PFSK-1 (cell line): ENCODE data around the gene RXFP1.

ENCODE experiments used
- FOXP2 ChIP-seq: optimal IDR thresholded peaks from 2 replicates; pipeline ENCODE3; 2011; ENCODE audit warnings: borderline replicate concordance, control low read depth, inconsistent platforms; ENCODE audit not compliant: insufficient read depth; ENCODE audit errors: extremely low read length, extremely low read depth
- POLR2AphosphoS5 ChIP-seq: IDR thresholded peaks from 2 replicates; pipeline ENCODE4 v1.6.1; 2012; ENCODE audit warnings: low read depth, mild to moderate bottlenecking, control low read depth, low read length, moderate library complexity
- SIN3A ChIP-seq: IDR thresholded peaks from 2 replicates; pipeline ENCODE4 v1.6.1; 2012; ENCODE audit warnings: mild to moderate bottlenecking, low read length, moderate library complexity, borderline replicate concordance; ENCODE audit not compliant: insufficient read depth
- TAF1 ChIP-seq: IDR thresholded peaks from 2 replicates; pipeline ENCODE4 v1.6.1; 2012; ENCODE audit warnings: low read length, control low read depth, borderline replicate concordance; ENCODE audit not compliant: insufficient read depth
- TF ChIP-seq, protein P1 (sequence below), 2 experiments: IDR thresholded peaks; 2 replicates each; pipeline versions ENCODE4 v1.6.1 to v1.8.0; 2011 to 2012; ENCODE audit warnings: low read depth in 2 of 2, low read length in 2 of 2, control low read depth in 1 of 2, inconsistent platforms in 1 of 2, mild to moderate bottlenecking in 1 of 2, moderate library complexity in 1 of 2; ENCODE audit not compliant: insufficient read depth in 1 of 2

Gene RXFP1

DNA sequence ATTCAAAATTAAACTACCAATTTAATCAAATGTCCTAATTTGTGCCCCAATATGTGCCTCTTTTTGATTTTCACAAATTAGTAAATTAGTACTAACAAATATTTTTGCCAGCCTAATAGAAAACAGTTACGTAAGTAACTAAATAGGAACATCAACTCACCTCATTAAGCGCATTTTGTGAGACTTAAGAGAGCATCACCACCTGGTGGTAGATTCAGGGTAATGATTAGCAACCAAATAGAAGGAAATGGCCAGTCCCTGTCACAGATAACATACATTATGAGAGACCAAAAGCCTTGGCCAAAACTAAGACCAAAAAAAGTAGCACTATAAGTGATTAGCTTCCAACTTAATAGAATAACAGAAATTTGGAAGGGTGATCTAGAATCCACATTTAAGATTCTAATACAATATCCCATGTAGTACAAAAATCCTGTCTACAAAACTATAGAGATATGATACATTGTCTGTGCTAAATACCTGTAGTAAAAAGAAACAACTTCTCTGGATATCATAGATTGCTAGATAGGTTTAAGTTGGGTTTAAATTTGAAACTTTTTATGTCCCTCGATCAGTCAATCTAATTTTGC lies 103.3 kb downstream of the RXFP1 start:
- no peak for TF ChIP-seq FOXP2
- TF ChIP-seq, protein P1, sequence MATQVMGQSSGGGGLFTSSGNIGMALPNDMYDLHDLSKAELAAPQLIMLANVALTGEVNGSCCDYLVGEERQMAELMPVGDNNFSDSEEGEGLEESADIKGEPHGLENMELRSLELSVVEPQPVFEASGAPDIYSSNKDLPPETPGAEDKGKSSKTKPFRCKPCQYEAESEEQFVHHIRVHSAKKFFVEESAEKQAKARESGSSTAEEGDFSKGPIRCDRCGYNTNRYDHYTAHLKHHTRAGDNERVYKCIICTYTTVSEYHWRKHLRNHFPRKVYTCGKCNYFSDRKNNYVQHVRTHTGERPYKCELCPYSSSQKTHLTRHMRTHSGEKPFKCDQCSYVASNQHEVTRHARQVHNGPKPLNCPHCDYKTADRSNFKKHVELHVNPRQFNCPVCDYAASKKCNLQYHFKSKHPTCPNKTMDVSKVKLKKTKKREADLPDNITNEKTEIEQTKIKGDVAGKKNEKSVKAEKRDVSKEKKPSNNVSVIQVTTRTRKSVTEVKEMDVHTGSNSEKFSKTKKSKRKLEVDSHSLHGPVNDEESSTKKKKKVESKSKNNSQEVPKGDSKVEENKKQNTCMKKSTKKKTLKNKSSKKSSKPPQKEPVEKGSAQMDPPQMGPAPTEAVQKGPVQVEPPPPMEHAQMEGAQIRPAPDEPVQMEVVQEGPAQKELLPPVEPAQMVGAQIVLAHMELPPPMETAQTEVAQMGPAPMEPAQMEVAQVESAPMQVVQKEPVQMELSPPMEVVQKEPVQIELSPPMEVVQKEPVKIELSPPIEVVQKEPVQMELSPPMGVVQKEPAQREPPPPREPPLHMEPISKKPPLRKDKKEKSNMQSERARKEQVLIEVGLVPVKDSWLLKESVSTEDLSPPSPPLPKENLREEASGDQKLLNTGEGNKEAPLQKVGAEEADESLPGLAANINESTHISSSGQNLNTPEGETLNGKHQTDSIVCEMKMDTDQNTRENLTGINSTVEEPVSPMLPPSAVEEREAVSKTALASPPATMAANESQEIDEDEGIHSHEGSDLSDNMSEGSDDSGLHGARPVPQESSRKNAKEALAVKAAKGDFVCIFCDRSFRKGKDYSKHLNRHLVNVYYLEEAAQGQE (IDR thresholded peaks at IDR 0.05; ENCODE audit: insufficient read depth in 1 of 2, low read depth in 2 of 2, low read length in 2 of 2) = no peak
- no peak for TF ChIP-seq TAF1
- no peak for TF ChIP-seq SIN3A
- TF ChIP-seq POLR2AphosphoS5 = no peak

GRCh38 chr4:158625544-158625943 lies 103.9 kb downstream of the RXFP1 start:
- no peak for TF ChIP-seq POLR2AphosphoS5
- TF ChIP-seq, protein P1 (IDR thresholded peaks at IDR 0.05; ENCODE audit: insufficient read depth in 1 of 2, low read depth in 2 of 2, low read length in 2 of 2) = no peak
- TF ChIP-seq SIN3A = no peak
- TF ChIP-seq FOXP2 = no peak
- no peak for TF ChIP-seq TAF1

GRCh38 chr4:158630893-158631292 lies 109.2 kb downstream of the RXFP1 start:
- no peak for TF ChIP-seq POLR2AphosphoS5
- TF ChIP-seq, protein P1 (IDR thresholded peaks at IDR 0.05; ENCODE audit: insufficient read depth in 1 of 2, low read depth in 2 of 2, low read length in 2 of 2) = no peak
- TF ChIP-seq SIN3A = no peak; the same call in 1 of the 2 replicates
- TF ChIP-seq TAF1 = no peak
- TF ChIP-seq FOXP2 = no peak

- TF ChIP-seq, protein P1 (IDR thresholded peaks at IDR 0.05; ENCODE audit: insufficient read depth in 1 of 2, low read depth in 2 of 2, low read length in 2 of 2) = no peak
- TF ChIP-seq POLR2AphosphoS5 (no peak), FOXP2 (no peak), SIN3A (no peak), TAF1 (no peak)
Measured at GRCh38 chr4:158636619-158637018, 114.9 kb downstream of the RXFP1 start.
